GM18868 (cell line): ENCODE measurements around the gene WASF3.
"Not testable (repeated sequence)": the region's sequence is repeated elsewhere in the genome, so short reads cannot be mapped to it uniquely, and the experiment has no call there.

Source experiments
- ATAC-seq: cut with Tn5 transposase; IDR thresholded peaks from one replicate; pipeline ENCODE4 v1.9.1; 2021; ENCODE audit warnings: mild to moderate bottlenecking, moderate library complexity; ENCODE audit not compliant: unreplicated experiment

Gene WASF3

GRCh38 chr13:26624572-26624971 lies 67.1 kb downstream of the WASF3 start:
- ATAC-seq: no peak

GRCh38 chr13:26626271-26626670 lies 68.8 kb downstream of the WASF3 start:
- no peak for ATAC-seq

GRCh38 chr13:26628706-26629105 lies 71.2 kb downstream of the WASF3 start:
- no peak for ATAC-seq

- ATAC-seq: no peak
These were observed 71.9 kb downstream of the WASF3 start for GRCh38 chr13:26629260-26629825.

GRCh38 chr13:26635634-26636033 lies 78.2 kb downstream of the WASF3 start:
- not testable (repeated sequence) for ATAC-seq

- not testable (repeated sequence) for ATAC-seq
These were observed 78.6 kb downstream of the WASF3 start for GRCh38 chr13:26636073-26636472.

GRCh38 chr13:26646603-26647002 lies 89.1 kb downstream of the WASF3 start:
- ATAC-seq: no peak

GRCh38 chr13:26651234-26651633 lies 93.8 kb downstream of the WASF3 start:
- ATAC-seq: no peak

- no peak for ATAC-seq
These were observed 95.8 kb downstream of the WASF3 start for GRCh38 chr13:26653310-26653709.

GRCh38 chr13:26653842-26654241 lies 96.4 kb downstream of the WASF3 start:
- no peak for ATAC-seq

- ATAC-seq: no peak
These were observed 99.4 kb downstream of the WASF3 start for GRCh38 chr13:26656919-26657318.

- ATAC-seq: no peak
These were observed 101.2 kb downstream of the WASF3 start for GRCh38 chr13:26658448-26659385.

- ATAC-seq: no peak
These were observed 102.7 kb downstream of the WASF3 start for GRCh38 chr13:26660185-26660584.

- ATAC-seq: no peak
These were observed 103.3 kb downstream of the WASF3 start for GRCh38 chr13:26660766-26661165.

GRCh38 chr13:26663791-26664190 lies 106.3 kb downstream of the WASF3 start:
- no peak for ATAC-seq

GRCh38 chr13:26664286-26664685 lies 106.8 kb downstream of the WASF3 start:
- no peak for ATAC-seq

GRCh38 chr13:26664876-26665275 lies 107.4 kb downstream of the WASF3 start:
- ATAC-seq: no peak

GRCh38 chr13:26668357-26669146 lies 111.1 kb downstream of the WASF3 start:
- no peak for ATAC-seq

GRCh38 chr13:26673890-26674289 lies 116.4 kb downstream of the WASF3 start:
- no peak for ATAC-seq

- ATAC-seq: no peak
These were observed 119.7 kb downstream of the WASF3 start for GRCh38 chr13:26677156-26677555.

- ATAC-seq: no peak
These were observed 120.8 kb downstream of the WASF3 start for GRCh38 chr13:26678330-26678729.
